Measurements from ENCODE around the gene NVL. TPM values are rescaled to one million over a fixed set of nuclear protein-coding genes. Genes with fewer than 3 reads are reported as not detected.

NVL gene
- polyA plus RNA-seq, 1 of the 3 experiments (the other 2 are of a cell fraction): 12.4 TPM

DNA sequence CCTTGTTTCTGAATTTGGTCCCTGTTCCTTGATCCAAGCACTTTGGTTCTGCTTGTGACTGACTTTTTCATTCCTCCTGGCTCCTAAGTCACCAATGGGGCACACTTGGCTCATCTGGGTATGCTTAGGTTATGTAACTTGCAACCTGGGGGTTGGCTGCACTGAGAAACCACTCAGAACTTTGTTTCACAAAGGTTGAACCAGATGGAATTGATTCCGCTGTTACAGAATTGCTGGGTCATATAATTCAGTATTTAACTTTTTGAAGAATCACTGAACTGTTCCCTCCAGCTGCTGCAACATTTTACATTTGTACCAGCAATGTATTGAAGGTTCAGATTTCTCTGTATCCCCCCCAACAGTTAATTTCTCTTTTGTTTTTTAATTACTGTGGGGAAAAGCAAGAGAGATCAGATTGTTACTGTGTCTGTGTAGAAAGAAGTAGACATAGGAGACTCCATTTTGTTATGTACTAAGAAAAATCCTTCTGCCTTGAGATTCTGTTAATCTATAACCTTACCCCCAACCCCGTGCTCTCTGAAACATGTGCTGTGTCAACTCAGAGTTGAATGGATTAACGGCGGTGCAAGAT is 9.6 kb upstream of the NVL start:
- peaks cover 16% of the 10 kb centered on the region; the same call in 1 of the 2 replicates for H3K9me3 ChIP-seq

More for the DNA sequence above, 9.6 kb upstream of the NVL start:
- Histone ChIP-seq H3K27ac (ENCODE audit: low read depth in 2 of 2, low read length in 1 of 2) (no peak overlapping the region), H3K9me2 (no peaks in the 10 kb centered on the region), H3K36me3 (replicated peaks in 1 of 2; ENCODE audit: control insufficient read depth in 1 of 2, insufficient read depth in 2 of 2, low read length in 1 of 2) (no peaks in the 10 kb centered on the region), H2AFZ (ENCODE audit: low read depth) (no peak overlapping the region), H3F3A (replicated peaks; ENCODE audit: insufficient read depth) (peaks cover 10% of the 10 kb centered on the region), H3K4me1 (ENCODE audit: control insufficient read depth in 1 of 2, insufficient read depth in 2 of 2, low read depth in 1 of 2, low read length in 1 of 2) (peaks cover 0 to 3% of the 10 kb centered on the region in 2 experiments; a peak in 3 of 4 replicates), H3K27me3 (ENCODE audit: insufficient read depth) (no peaks in the 10 kb centered on the region), H3K79me2 (ENCODE audit: insufficient read depth) (no peaks in the 10 kb centered on the region), H4K20me1 (ENCODE audit: insufficient read depth) (no peaks in the 10 kb centered on the region), H3K4me3 (ENCODE audit: low read depth in 2 of 2, low read length in 1 of 2) (no peak overlapping the region), H3K9ac (no peak overlapping the region), H3K4me2 (no peak overlapping the region)
- ChIA-PET CTCF (no interaction called here), POLR2A (no interaction called here)
- TF ChIP-seq RXRA (IDR thresholded peaks at IDR 0.05; ENCODE audit: borderline replicate concordance, low read depth) (no peak), NFIC (IDR thresholded peaks at IDR 0.05; ENCODE audit: borderline replicate concordance) (no peak), CHD2 (IDR thresholded peaks at IDR 0.05; ENCODE audit: low read length, partially characterized antibody) (no peak), EP300 (IDR thresholded peaks at IDR 0.05; ENCODE audit: borderline replicate concordance in 1 of 2, low read depth in 1 of 2, low read length in 1 of 2) (no peak), NRF1 (IDR thresholded peaks at IDR 0.05; ENCODE audit: low read depth, low read length) (no peak), TEAD4 (IDR thresholded peaks at IDR 0.05; ENCODE audit: borderline replicate concordance, insufficient read depth) (no peak), RAD21 (IDR thresholded peaks at IDR 0.05; ENCODE audit: low read length) (no peak), FOSL2 (IDR thresholded peaks at IDR 0.05; ENCODE audit: borderline replicate concordance, low read depth) (no peak), ELF1 (IDR thresholded peaks at IDR 0.05) (no peak), MXI1 (IDR thresholded peaks at IDR 0.05; ENCODE audit: low read depth, low read length) (no peak), TAF1 (IDR thresholded peaks at IDR 0.05; ENCODE audit: borderline replicate concordance, low read depth, low read length) (no peak), RFX5 (IDR thresholded peaks at IDR 0.05; ENCODE audit: low read length) (no peak), FOXJ3 (CRISPR knock-in tag; IDR thresholded peaks at IDR 0.05) (no peak), SIN3A (IDR thresholded peaks at IDR 0.05; ENCODE audit: borderline replicate concordance, low read depth, low read length) (no peak)
- TF ChIP-seq, protein P1, sequence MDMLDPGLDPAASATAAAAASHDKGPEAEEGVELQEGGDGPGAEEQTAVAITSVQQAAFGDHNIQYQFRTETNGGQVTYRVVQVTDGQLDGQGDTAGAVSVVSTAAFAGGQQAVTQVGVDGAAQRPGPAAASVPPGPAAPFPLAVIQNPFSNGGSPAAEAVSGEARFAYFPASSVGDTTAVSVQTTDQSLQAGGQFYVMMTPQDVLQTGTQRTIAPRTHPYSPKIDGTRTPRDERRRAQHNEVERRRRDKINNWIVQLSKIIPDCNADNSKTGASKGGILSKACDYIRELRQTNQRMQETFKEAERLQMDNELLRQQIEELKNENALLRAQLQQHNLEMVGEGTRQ (IDR thresholded peaks at IDR 0.05; ENCODE audit: borderline replicate concordance, low read depth, low read length): no peak
- TF ChIP-seq, protein P2, sequence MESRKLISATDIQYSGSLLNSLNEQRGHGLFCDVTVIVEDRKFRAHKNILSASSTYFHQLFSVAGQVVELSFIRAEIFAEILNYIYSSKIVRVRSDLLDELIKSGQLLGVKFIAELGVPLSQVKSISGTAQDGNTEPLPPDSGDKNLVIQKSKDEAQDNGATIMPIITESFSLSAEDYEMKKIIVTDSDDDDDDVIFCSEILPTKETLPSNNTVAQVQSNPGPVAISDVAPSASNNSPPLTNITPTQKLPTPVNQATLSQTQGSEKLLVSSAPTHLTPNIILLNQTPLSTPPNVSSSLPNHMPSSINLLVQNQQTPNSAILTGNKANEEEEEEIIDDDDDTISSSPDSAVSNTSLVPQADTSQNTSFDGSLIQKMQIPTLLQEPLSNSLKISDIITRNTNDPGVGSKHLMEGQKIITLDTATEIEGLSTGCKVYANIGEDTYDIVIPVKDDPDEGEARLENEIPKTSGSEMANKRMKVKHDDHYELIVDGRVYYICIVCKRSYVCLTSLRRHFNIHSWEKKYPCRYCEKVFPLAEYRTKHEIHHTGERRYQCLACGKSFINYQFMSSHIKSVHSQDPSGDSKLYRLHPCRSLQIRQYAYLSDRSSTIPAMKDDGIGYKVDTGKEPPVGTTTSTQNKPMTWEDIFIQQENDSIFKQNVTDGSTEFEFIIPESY (IDR thresholded peaks at IDR 0.05; ENCODE audit: borderline replicate concordance, low read depth): no peak
- TF ChIP-seq, protein P3, sequence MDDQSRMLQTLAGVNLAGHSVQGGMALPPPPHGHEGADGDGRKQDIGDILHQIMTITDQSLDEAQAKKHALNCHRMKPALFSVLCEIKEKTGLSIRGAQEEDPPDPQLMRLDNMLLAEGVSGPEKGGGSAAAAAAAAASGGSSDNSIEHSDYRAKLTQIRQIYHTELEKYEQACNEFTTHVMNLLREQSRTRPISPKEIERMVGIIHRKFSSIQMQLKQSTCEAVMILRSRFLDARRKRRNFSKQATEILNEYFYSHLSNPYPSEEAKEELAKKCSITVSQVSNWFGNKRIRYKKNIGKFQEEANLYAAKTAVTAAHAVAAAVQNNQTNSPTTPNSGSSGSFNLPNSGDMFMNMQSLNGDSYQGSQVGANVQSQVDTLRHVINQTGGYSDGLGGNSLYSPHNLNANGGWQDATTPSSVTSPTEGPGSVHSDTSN (IDR thresholded peaks at IDR 0.05): no peak
- 64% methylated on average over 4 of the region's 4 CpGs for WGBS (ENCODE audit: low lambda C conversion rate)
- DNase-seq: no peak

All from SK-N-SH (cell line).